ENCODE results near the gene TSC1.

GRCh38 chr9:132948482-132949050 lies 4.2 kb upstream of the TSC1 start:
- TF ChIP-seq POLR2A (IDR thresholded peaks at IDR 0.05) (no peak), CTCF (IDR thresholded peaks at IDR 0.05) (no peak)

All from uterus (tissue), 2 donors.